ENCODE measurements around the gene TRERF1.
"Not testable (repeated sequence)": the region's sequence is repeated elsewhere in the genome, so short reads cannot be mapped to it uniquely, and the experiment has no call there.

Gene TRERF1

GRCh38 chr6:42334870-42335269, 116.9 kb downstream of the TRERF1 start:
- Mint-ChIP-seq H3K27ac (no peak overlapping the region), H3K9me3 (no peaks in the 10 kb centered on the region), H3K27me3 (no peaks in the 10 kb centered on the region), H3K4me1 (peaks cover 43% of the 10 kb centered on the region), H3K4me3 (no peak overlapping the region), H3K36me3 (peaks cover 9% of the 10 kb centered on the region)

GRCh38 chr6:42333612-42334011, 118.1 kb downstream of the TRERF1 start:
- peaks cover 32% of the 10 kb centered on the region for H3K4me1 Mint-ChIP-seq
- no peaks in the 10 kb centered on the region for H3K9me3 Mint-ChIP-seq
- no peak overlapping the region for H3K27ac Mint-ChIP-seq
- H3K4me3 Mint-ChIP-seq: no peak overlapping the region
- H3K36me3 Mint-ChIP-seq: peaks cover 6% of the 10 kb centered on the region
- no peaks in the 10 kb centered on the region for H3K27me3 Mint-ChIP-seq

GRCh38 chr6:42332916-42333315, 118.8 kb downstream of the TRERF1 start:
- Mint-ChIP-seq H3K27me3 (no peaks in the 10 kb centered on the region), H3K4me3 (no peak overlapping the region), H3K9me3 (no peaks in the 10 kb centered on the region), H3K27ac (no peak overlapping the region), H3K36me3 (peaks cover 6% of the 10 kb centered on the region), H3K4me1 (peaks cover 26% of the 10 kb centered on the region)

GRCh38 chr6:42331019-42331418, 120.7 kb downstream of the TRERF1 start:
- H3K4me1 Mint-ChIP-seq: peaks cover 34% of the 10 kb centered on the region
- H3K4me3 Mint-ChIP-seq: no peak overlapping the region
- H3K36me3 Mint-ChIP-seq: peaks cover 4% of the 10 kb centered on the region
- no peaks in the 10 kb centered on the region for H3K27me3 Mint-ChIP-seq
- H3K27ac Mint-ChIP-seq: no peak overlapping the region
- H3K9me3 Mint-ChIP-seq: no peaks in the 10 kb centered on the region

- H3K27me3 Mint-ChIP-seq: no peaks in the 10 kb centered on the region
- peaks cover 8% of the 10 kb centered on the region for H3K36me3 Mint-ChIP-seq
- H3K4me1 Mint-ChIP-seq: peaks cover 56% of the 10 kb centered on the region
- H3K4me3 Mint-ChIP-seq: no peak overlapping the region
- H3K9me3 Mint-ChIP-seq: no peaks in the 10 kb centered on the region
- no peak overlapping the region for H3K27ac Mint-ChIP-seq
These were observed 125.5 kb downstream of the TRERF1 start for GRCh38 chr6:42326248-42326647.

GRCh38 chr6:42324656-42325324, 126.9 kb downstream of the TRERF1 start:
- not testable (repeated sequence) for H3K27me3 Mint-ChIP-seq, H3K9me3 Mint-ChIP-seq, H3K4me3 Mint-ChIP-seq, H3K27ac Mint-ChIP-seq, H3K36me3 Mint-ChIP-seq
- H3K4me1 Mint-ChIP-seq: peaks cover 53% of the 10 kb centered on the region

- H3K27ac Mint-ChIP-seq: no peak overlapping the region
- no peak overlapping the region for H3K4me3 Mint-ChIP-seq
- peaks cover 10% of the 10 kb centered on the region for H3K36me3 Mint-ChIP-seq
- no peaks in the 10 kb centered on the region for H3K27me3 Mint-ChIP-seq
- H3K4me1 Mint-ChIP-seq: peaks cover 58% of the 10 kb centered on the region
- H3K9me3 Mint-ChIP-seq: no peaks in the 10 kb centered on the region
These were observed 129.1 kb downstream of the TRERF1 start for GRCh38 chr6:42322676-42323075.

- Mint-ChIP-seq H3K4me1 (peaks cover 55% of the 10 kb centered on the region), H3K9me3 (no peaks in the 10 kb centered on the region), H3K4me3 (no peak overlapping the region), H3K27ac (no peak overlapping the region), H3K27me3 (no peaks in the 10 kb centered on the region), H3K36me3 (peaks cover 10% of the 10 kb centered on the region)
These were observed 129.8 kb downstream of the TRERF1 start for GRCh38 chr6:42321976-42322375.

GRCh38 chr6:42320762-42321161, 131.0 kb downstream of the TRERF1 start:
- peaks cover 10% of the 10 kb centered on the region for H3K36me3 Mint-ChIP-seq
- H3K27me3 Mint-ChIP-seq: no peaks in the 10 kb centered on the region
- no peak overlapping the region for H3K27ac Mint-ChIP-seq
- peaks cover 57% of the 10 kb centered on the region for H3K4me1 Mint-ChIP-seq
- no peaks in the 10 kb centered on the region for H3K9me3 Mint-ChIP-seq
- H3K4me3 Mint-ChIP-seq: no peak overlapping the region

GRCh38 chr6:42318480-42318879, 133.2 kb downstream of the TRERF1 start:
- Mint-ChIP-seq H3K27ac (no peak overlapping the region), H3K27me3 (no peaks in the 10 kb centered on the region), H3K4me1 (peaks cover 67% of the 10 kb centered on the region), H3K9me3 (no peaks in the 10 kb centered on the region), H3K4me3 (no peak overlapping the region), H3K36me3 (peaks cover 8% of the 10 kb centered on the region)

GRCh38 chr6:42316981-42317380, 134.7 kb downstream of the TRERF1 start:
- Mint-ChIP-seq H3K27ac (peak overlapping the region; percentile 23), H3K9me3 (no peaks in the 10 kb centered on the region), H3K4me1 (peaks cover 65% of the 10 kb centered on the region), H3K36me3 (peaks cover 9% of the 10 kb centered on the region), H3K4me3 (no peak overlapping the region), H3K27me3 (no peaks in the 10 kb centered on the region)

- H3K4me3 Mint-ChIP-seq: no peak overlapping the region
- peaks cover 58% of the 10 kb centered on the region for H3K4me1 Mint-ChIP-seq
- no peaks in the 10 kb centered on the region for H3K27me3 Mint-ChIP-seq
- peak overlapping the region; percentile 23 for H3K27ac Mint-ChIP-seq
- no peaks in the 10 kb centered on the region for H3K9me3 Mint-ChIP-seq
- H3K36me3 Mint-ChIP-seq: peaks cover 9% of the 10 kb centered on the region
These were observed 135.4 kb downstream of the TRERF1 start for GRCh38 chr6:42315991-42316970.

GRCh38 chr6:42315259-42315990, 136.3 kb downstream of the TRERF1 start:
- H3K4me3 Mint-ChIP-seq: no peak overlapping the region
- peaks cover 59% of the 10 kb centered on the region for H3K4me1 Mint-ChIP-seq
- no peak overlapping the region for H3K27ac Mint-ChIP-seq

GRCh38 chr6:42314571-42315258, 137.0 kb downstream of the TRERF1 start:
- Mint-ChIP-seq H3K4me1 (peaks cover 61% of the 10 kb centered on the region), H3K27me3 (no peaks in the 10 kb centered on the region), H3K4me3 (no peak overlapping the region), H3K27ac (no peak overlapping the region), H3K9me3 (no peaks in the 10 kb centered on the region), H3K36me3 (peaks cover 13% of the 10 kb centered on the region)

More at GRCh38 chr6:42315259-42315990, 136.3 kb downstream of the TRERF1 start:
- Mint-ChIP-seq H3K9me3 (no peaks in the 10 kb centered on the region), H3K36me3 (peaks cover 13% of the 10 kb centered on the region), H3K27me3 (no peaks in the 10 kb centered on the region)

- no peak overlapping the region for H3K4me3 Mint-ChIP-seq
- H3K27ac Mint-ChIP-seq: no peak overlapping the region
- H3K4me1 Mint-ChIP-seq: peaks cover 58% of the 10 kb centered on the region
- H3K27me3 Mint-ChIP-seq: no peaks in the 10 kb centered on the region
- H3K9me3 Mint-ChIP-seq: no peaks in the 10 kb centered on the region
- H3K36me3 Mint-ChIP-seq: peaks cover 11% of the 10 kb centered on the region
These were observed 137.7 kb downstream of the TRERF1 start for GRCh38 chr6:42313941-42314570.
